GM08714 (cell line): ENCODE results near the gene L3HYPDH.

Experiments
- H3K4me3 ChIP-seq: fragments of 200-500 bp; sonication (Bioruptor generic); 2 replicates; pipeline ENCODE4 v1.5.1; 2014; ENCODE audit warnings: mild to moderate bottlenecking, low read length, inconsistent platforms
- ZNF274 ChIP-seq: IDR thresholded peaks from 2 replicates; pipeline ENCODE4 v1.6.1; 2012; ENCODE audit warnings: mild to moderate bottlenecking, low read depth, low read length

L3HYPDH gene

DNA sequence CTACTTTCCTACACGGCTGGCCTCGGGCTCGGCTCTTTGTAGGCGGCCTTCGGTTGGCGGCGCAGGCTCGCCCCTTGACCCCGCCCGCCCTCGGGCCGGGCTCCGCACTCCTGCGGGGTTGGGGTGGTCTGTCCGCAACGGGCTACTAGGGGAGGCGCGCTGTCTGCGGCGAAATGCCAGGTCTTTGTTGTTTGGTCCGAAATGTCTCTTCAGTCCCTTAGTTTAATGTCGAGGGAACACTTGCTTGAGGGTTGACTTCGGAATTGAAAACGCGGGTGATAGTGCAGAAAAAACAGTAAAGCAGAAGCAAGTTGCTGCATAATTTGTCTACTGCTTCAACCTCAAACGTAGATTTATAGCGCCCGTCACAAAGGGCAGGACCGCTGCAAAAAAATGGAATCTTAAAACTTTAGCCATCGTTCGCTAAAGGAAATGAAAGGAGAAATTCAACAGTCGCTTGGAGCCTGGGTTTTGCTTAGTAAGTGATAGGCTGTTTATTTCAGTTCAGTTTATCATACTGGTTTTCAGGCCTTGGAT lies 499 bp upstream of the L3HYPDH start:
- no peak for TF ChIP-seq ZNF274
- H3K4me3 ChIP-seq: peak overlapping the region; percentile 70

GRCh38 chr14:59483363-59483762 lies 845 bp downstream of the L3HYPDH start:
- peak overlapping the region; percentile 70 for H3K4me3 ChIP-seq
- TF ChIP-seq ZNF274: no peak

DNA sequence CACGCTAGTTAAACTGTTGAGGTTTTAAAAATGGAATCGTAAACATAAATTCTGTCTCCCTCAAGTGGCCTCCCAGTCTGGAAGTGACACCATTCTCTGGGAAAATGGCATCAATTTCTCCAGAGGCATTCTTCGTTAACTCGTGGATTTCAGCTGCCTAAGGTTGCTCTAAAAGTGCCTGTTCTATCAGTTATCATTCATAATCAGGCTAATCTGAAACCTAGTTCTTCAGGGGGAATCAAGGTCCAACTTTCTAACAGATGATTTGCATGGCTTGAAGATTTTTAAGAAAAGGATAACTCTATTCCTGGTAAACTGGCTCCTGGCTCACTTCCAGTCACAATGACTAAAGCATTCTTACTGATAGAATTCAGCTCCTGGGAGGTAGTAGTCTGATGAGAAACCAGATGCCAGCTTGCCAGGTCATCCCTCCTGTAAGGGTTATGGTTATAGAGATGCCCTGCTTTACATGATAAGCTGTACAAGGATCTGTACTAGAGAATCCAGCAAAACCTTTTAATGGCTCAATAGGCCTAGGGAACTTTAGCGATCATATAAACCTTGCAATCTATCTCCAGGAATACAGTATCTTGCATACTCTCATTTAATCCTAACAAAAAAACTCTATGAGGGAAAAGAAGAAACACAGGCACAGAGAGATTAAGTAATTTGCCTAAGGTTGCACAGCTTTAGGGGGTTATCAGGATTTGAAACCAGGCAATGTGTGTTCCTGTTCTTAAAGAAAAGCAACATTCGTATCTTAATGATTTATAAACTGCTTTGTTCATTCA lies 1.5 kb downstream of the L3HYPDH start:
- no peak for TF ChIP-seq ZNF274
- H3K4me3 ChIP-seq: peak overlapping the region; percentile 70

DNA sequence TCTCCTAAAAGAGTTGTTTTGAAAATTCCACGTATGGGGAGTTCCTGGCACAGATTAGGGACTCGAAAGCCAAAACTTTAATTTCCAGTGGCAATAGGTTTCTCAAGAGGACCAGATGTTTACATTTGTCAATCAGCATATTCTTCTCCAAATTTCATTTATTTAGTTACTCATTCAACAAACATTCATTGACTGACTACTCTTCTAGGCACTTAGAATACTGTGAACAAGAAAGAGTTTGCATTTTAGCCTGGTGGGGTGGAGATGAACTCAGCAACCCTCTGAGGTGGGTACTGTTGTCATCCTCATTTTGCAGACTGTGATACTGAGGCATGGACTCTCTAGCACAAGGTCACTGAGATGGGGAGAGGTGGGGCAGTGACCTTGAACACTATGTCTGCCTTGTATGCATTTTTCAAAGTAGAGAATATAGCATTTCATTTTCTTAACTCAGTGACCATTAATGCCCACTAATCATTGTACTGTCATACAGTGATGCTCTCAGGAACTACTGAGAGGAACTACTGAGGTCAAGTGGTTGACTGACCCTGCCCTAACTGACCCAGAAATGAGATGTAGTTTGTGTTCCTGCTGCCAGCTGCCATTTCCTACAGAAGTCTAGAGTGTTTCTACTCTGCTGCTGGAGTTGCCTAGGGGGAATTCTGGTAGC lies 2.2 kb downstream of the L3HYPDH start:
- H3K4me3 ChIP-seq: peak overlapping the region; percentile 70
- no peak for TF ChIP-seq ZNF274

DNA sequence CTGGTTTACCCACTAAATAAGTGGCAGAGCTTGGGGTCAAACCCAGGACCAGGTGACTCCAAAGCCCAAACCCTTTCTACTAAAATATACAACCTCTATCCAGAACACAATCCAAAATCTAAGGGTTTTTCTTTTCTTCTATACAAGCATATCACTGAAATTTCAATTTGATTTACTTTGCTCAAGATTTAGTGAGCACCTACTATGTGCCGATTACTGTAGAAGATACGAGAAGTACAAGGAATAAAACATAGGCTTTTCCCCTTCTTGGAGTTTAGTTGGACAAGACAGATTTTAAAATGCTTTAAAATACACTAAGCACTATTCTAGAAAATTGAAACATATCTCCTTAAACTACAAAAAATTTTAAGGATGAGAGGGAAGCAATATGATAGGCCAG lies 2.8 kb downstream of the L3HYPDH start:
- TF ChIP-seq ZNF274: no peak
- H3K4me3 ChIP-seq: no peak overlapping the region

DNA sequence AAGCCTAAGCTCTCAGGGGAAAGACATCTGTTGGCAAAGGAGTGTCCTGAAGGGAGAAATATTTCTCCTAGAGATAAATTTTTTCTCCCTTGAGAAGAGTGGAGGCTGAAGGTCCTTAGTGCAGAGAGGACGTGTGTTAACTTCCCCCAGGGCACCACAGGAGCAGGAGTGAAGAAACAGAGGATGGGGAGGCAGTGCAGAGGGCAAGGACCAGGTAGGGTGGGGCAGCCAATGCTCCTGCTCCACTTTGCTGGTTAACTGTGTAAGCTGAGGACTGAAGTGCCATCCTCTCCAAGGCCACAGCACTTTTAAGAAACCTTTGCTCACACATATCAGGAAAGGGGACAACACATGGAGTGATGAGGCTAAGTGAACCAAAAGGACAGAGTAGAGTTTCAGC lies 4.0 kb downstream of the L3HYPDH start:
- H3K4me3 ChIP-seq: no peak overlapping the region

DNA sequence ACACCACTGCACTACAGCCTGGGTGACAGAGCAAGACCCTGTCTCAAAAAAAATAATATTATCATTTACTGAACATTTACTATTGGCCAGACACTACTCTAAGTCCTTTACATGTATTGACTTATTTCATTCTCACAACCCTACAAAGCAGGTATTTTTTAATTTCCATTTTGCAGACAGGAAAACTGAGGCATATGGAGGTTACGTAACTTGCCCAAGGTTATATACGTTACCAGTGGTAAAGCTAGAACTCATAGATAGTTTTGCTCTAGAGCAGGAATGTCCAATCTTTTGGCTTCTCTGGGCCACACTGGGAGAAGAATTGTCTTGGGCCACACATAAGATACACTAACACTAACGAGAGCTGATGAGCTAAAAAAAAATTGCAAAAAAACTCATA lies 5.7 kb downstream of the L3HYPDH start:
- no peak overlapping the region for H3K4me3 ChIP-seq
- no peak for TF ChIP-seq ZNF274

More for the DNA sequence above, 4.0 kb downstream of the L3HYPDH start:
- TF ChIP-seq ZNF274: no peak

- H3K4me3 ChIP-seq: no peak overlapping the region
- no peak for TF ChIP-seq ZNF274
Observed at GRCh38 chr14:59475709-59476108, 8.5 kb downstream of the L3HYPDH start.

DNA sequence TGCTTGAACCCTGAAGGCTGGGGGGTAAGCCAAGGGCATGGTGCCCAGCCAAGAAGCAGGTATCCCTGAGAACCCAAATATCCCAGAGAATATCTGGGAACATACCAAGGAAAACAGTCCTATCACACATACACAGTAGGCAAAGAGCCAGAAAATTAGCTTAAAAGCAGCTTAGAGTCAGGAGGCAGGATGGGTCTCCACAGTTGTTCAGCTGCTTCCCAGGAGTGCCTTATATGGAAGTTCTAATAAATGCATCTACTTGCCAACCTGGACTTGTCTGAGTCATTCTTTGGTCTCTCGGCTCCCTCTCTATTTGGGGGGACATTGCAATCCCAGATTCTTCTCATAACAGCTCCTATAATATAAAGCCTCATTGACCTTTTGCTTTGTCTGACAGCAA lies 10.0 kb downstream of the L3HYPDH start:
- no peak overlapping the region for H3K4me3 ChIP-seq
- no peak for TF ChIP-seq ZNF274

DNA sequence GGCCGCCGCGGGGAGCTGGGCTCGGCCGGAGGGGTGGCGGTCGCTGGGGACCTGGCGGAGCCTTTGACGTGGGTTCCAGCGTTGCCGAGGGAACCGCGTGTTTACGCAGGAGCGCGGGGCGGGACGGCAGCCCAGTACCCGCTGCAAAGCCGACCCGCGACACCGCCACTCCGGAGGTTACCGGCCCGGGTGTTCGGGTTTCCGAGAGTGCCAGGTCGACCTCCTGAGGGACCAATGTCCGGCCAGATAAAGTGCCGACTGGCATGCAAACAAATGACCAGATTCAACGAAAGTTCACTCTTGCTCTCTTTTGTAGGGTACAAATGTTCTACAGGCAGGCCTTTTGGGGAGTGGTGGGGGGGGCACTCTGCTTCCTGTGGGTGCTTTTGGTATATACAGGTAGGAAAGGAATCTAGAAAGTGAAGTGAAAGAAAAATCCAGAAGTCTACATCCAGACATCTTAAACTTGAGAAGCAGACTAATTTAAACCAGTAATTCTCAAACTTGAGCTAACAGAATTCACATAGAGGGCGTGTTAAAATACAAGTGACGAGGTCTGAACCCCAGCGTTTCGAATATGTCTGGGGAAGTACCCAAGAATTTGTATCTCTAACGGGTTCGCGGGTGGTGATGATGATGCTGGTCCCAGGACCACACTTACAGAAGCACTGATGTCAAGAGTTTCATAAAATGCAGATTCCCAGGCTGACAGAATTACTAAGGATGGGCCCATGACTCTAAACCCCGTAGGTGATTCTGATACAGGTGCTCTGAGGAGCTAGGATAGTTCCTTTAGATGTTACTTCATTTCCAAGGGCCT lies 18.7 kb downstream of the L3HYPDH start, which contains the start of gene GPR135:
Gene GPR135 (minus strand): TSS at position 65 of the 820 bp plus-strand sequence. CDS start 154 bp downstream, outside the sequence.
- TF ChIP-seq ZNF274: no peak
- H3K4me3 ChIP-seq: peak within 1 kb of the TSS; percentile 57; the same call in 1 of the 2 replicates

GRCh38 chr14:59464486-59465315 lies 19.5 kb downstream of the L3HYPDH start:
- TF ChIP-seq ZNF274: no peak
- H3K4me3 ChIP-seq: peak overlapping the region; percentile 57; the same call in 1 of the 2 replicates

DNA sequence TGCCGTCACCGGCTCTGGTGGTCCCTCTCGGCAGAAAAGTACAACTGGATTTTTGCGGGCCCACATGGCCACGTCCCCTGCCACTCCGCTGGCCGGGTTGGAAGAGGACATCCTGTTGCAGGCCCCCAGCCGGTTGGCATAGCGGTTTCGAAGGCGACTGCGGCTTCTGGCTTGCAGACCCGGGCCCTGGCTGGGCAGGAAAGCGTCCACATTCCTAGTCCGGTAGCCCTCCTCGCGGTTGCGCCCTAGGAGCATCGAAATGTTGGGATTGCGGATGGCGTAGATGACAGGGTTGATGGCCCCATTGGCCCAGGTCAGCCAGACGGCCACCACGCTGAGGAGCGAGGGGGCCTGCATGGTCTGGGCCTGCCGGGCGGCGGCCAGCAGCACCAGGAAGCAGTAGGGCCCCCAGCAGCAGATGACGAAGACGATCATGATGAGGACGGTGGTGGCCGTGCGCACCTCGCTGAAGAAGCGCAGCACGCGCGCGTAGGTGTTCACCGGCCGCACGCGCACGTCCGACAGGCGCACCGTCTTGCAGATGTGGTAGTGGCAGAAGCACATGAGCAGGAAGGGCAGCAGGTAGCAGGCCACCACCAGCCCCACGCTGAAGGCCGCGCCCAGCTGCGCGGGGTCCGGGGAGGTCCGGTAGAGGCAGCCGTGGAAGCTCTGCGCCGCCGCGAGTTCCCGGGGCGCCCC lies 20.3 kb downstream of the L3HYPDH start:
- no peak for TF ChIP-seq ZNF274
- peak overlapping the region; percentile 57; the same call in 1 of the 2 replicates for H3K4me3 ChIP-seq

- no peak for TF ChIP-seq ZNF274
Observed at GRCh38 chr14:59461891-59462290, 22.3 kb downstream of the L3HYPDH start.

DNA sequence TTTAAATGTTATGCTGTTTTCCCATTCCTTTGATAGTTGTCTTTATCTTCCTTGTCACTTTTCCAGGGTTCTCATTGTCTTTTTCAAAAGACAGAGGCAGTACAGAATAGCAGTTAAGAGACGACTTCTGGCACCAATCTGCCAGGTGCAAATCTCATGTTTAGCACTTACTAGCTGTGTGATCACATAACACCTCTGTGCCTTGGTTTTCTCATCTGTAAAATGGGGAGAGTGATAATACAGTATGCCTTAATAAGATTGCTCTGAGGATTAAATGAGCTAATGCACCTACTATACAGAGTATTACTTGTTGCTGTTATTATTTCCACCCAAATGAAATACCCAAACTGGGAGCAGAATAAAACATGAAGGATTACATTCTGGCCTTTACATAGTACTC lies 23.8 kb downstream of the L3HYPDH start:
- no peak for TF ChIP-seq ZNF274
- no peak overlapping the region for H3K4me3 ChIP-seq

More at GRCh38 chr14:59461891-59462290, 22.3 kb downstream of the L3HYPDH start:
- H3K4me3 ChIP-seq: no peak overlapping the region
